Measurements from ENCODE around the gene HIRA.
"Not testable (repeated sequence)": the region's sequence is repeated elsewhere in the genome, so short reads cannot be mapped to it uniquely, and the experiment has no call there.

Gene HIRA

DNA sequence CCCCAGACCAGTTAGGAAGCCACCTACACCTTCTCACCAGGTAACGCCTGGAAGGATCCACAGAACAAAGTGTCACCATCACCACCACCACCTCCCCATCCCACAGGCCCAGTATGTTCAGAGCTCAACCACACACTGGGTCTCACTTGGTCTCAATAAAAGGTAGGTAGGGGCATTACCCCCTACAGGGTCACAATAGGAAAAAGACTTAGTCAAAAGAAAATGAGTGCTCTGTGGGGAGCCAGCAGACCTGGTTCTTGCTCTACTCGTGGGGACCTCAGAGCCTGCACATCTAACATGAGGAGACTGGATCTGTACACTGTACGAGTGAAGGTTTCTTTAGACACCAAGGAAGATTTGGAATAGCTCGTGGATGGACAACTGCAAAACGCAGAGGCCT is 49.3 kb downstream of the HIRA start:
- DNase-seq, result no peak

GRCh38 chr22:19378344-19378674 is 53.2 kb downstream of the HIRA start:
- no peak for DNase-seq

DNA sequence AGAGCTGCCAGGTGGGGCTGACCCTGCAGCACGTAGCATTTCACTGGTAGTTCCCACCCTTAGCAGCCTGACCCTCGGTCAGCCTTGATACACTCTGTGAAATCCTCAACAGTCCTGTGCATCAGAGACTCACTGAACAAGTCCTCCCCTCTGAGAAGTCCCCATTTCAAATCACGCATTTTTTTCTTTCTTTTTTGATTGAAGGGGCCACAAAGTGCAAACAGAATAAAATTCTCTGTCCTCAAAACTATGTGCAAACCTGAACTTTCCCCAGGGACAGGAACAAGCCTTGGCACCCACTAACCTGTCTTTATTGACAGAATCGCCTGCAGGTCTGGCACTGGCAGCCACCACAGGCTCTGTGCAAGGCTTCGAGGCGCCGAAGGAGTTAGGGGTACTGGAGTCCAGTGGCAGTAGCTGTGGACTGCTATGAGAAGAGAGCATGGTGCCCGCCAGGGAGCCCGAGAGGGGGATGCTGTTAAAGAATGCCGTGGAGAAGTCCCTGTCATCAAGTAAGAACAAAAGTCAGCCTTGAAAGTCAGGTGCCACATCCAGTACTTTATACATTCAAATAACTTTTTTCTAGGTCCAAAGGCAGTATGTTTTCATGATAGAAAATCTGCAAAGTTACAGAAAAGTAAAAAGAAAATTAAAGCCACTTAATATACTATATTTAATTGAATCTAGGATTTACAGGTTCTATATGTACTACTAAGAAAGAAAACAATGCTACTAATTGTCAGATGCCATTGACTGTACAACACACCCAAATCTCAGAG is 53.8 kb downstream of the HIRA start:
- no peak for DNase-seq

GRCh38 chr22:19376971-19377370 is 54.6 kb downstream of the HIRA start:
- DNase-seq, result no peak

- DNase-seq, result no peak
These were observed 55.3 kb downstream of the HIRA start for GRCh38 chr22:19376247-19376646.

GRCh38 chr22:19375435-19375834 is 56.1 kb downstream of the HIRA start:
- DNase-seq, result no peak

DNA sequence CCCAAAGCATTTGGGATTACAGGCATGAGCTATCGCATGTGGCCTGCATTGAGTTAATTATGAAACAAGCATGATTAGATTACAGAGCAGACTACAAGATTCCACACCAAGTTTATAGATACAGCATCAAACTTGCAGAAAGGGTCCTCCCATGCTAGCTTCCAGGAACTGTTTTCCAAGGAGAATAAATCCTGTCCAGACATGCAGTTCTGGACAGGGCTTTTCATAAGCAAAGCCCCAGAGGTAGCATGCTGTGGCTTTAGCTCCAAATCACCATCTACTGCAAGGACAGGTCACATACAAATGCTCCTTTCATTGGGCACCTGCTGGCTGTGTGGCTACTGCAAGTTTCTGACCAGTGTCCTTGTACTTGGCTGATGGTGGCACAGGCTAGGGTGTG is 57.1 kb downstream of the HIRA start:
- DNase-seq, result no peak

- no peak for DNase-seq
These were observed 58.1 kb downstream of the HIRA start for GRCh38 chr22:19373450-19373849.

- DNase-seq, result no peak
These were observed 59.6 kb downstream of the HIRA start for GRCh38 chr22:19371893-19372292.

DNA sequence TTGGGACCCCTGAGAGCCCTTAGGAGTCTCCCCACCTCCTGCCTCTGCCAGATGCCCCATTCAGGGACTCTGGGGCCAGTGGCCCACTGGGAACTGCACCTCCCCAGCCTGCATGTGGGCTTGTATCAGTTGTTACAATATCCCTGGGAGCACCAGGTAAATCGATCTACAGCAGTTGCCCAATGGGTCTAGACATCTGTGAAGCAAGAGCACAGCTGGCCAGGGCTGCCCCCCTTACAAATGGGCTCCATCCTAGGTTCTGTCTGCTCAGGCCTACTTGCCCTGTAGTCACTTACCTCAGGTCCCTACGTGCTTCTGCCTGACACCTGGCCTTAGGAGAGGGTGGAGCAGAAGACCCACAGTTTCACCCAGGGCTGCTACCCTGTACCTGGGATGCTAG is 62.7 kb downstream of the HIRA start:
- no peak for DNase-seq

DNA sequence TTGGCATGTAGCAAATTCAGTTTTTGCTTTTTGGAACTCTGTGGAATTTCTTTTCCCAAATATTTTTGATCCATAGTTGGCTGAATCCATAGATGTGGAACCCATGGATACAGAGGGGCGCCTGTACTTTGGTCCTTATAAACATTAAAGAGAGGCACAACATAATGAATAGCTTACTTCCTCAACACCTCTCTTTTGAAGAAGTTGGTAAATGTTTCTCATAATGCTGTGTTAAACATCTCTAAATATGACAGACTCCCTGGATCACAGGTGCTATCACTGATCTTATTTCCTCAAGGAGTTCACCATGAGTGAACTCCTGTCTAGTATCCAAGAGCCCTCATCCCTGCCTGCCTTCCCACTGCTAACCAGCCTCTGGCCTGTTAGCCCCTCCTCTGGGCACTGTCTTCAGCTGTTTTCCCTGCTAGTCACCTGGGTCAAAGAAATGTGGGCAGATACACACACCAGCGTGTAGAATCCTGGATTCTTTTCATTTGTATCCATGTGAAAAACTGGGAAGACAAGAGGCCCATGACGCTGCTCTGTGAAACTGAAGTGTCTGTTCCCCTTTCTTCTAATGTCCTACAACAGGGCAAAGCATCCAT is 63.7 kb downstream of the HIRA start:
- no peak for DNase-seq

- DNase-seq, result not testable (repeated sequence)
These were observed 68.0 kb downstream of the HIRA start for GRCh38 chr22:19363541-19363940.

DNA sequence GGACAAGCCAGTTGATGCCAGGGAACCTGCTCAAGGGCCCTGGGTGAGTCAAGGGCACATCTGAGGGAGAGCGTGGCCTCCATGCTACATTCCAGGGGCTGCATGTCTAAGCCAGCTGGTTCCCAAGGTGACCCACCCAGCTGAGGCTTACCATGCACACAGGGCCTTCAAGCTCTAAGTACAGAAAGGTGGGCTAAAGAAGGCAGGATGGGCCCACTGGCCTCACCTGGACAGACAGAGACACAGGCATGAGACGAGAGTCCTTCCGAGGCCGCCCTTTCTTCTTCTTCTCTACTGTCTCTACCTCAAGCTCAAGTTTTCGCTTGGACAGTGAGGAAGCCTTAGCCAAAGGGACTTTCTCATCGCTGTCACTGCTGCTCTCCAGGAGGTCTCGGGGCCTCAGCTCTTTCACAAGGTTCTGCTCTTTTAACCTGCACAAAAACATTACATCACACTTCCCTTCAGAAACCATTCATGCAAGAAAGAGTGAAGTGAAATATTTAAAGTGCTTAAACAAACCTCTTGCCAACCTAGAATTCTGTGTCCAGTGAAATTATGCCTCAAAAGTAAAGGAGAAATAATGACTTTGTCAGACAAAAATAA is 69.9 kb downstream of the HIRA start:
- no peak for DNase-seq

- DNase-seq, result no peak
These were observed 70.7 kb downstream of the HIRA start for GRCh38 chr22:19360862-19361261.

DNA sequence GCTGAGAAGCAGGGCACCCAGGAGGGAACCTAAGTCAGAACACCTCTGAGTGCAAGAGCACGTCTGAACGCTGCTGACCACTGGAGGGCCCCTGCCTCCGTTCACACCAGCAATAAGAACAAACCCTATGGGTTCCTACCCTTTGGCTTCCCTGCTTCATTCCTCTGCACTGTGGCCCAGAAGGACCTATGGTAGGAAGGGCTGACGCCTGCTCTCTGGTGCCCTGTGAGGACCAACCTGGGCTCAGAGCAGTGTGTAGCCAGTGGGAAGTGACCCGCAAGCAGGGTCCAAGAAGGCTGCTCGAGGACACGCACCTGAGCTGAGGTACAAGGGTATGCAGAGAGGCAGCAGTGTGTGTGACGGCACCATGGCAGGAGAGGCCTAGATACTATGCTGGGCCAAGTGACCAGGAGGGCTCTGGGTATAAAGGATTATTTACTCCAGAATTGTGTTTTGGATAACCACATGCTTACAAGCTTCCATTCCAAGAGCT is 71.2 kb downstream of the HIRA start:
- no peak for DNase-seq

DNA sequence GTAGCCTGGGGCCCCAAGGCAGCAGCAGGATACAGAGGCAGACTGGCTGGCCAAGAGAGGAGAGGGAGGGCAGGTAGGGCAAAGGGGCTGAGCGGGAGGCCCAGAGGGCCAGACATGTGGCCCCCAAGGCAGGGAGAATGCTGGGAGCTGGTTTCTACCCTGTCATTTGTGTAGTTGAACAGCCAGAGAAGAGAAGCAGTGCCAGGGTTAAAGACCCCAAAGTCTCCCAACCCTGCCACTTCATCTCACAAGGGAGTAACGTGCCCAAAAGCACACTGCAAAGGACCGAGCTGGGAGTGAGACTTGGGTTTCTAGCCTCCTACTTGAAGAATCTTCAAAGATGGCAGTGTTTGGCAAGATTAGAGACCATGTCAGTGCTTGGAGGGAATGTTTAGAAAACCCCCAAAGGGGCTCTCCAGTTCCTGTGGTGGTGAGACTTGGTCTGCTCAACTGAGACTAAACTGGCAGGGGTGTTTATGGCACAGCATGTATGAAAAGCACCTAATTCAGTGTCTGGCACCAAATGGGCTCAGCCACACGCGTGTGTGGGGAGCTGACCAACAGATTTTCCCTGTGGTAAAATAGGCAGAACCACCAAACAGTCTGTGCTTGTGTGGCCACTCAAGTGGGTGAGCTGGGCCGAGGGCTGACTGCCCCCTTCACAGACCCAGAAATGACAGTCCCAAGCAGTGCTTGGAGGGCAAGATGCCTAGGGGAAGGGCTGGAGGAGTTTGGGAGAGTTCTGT is 71.8 kb downstream of the HIRA start:
- DNase-seq, result no peak

GRCh38 chr22:19358703-19359553 is 72.6 kb downstream of the HIRA start:
- DNase-seq, result no peak

- DNase-seq, result no peak
These were observed 73.3 kb downstream of the HIRA start for GRCh38 chr22:19358195-19358594.

- no peak for DNase-seq
These were observed 74.0 kb downstream of the HIRA start for GRCh38 chr22:19357270-19358105.

GRCh38 chr22:19356708-19357269 is 74.7 kb downstream of the HIRA start:
- DNase-seq, result no peak

DNA sequence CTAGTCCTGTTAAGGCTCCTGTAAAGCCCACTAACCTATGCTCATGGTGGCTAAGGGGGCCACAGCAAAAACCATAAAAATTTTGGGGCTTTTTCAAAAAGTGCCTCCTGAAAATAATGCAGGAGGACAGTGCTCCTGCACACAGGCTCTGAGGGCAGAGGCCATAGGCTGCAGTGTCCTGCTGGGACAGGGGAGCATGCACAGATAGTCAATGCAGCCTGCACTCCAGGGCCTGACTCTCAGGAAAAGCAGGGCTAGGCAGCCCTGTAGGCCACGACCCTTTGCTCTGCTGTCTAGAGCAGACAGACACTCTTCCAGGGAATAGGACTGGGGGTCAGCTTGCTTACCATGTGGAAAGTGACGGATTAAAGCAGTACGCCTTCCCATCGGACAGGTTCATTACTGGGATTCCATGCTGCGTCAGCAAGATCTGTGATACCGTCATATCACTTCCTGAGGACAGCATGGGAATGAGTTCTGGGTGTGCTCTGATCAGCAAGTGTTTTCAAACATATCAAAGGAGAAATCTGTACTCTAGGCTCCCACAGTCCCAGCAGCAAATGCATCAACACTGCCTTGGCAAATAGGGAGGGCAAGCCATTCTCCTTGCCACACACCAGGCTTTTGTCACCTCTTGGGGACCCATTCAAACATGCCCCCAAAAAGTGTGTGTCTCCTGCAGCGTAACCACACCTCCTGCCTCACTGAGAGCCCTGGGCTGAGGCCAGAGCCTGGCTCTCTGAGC is 75.9 kb downstream of the HIRA start:
- no peak for DNase-seq
